ENCODE data around the gene HNRNPL. TPM values are rescaled to one million over a fixed set of nuclear protein-coding genes. Genes with fewer than 3 reads are reported as not detected.
"Not testable (repeated sequence)": the region's sequence is repeated elsewhere in the genome, so short reads cannot be mapped to it uniquely, and the experiment has no call there.

HNRNPL gene
- polyA plus RNA-seq, 1 donor = 273 TPM

- not testable (repeated sequence) for DNase-seq
Measured at GRCh38 chr19:38829203-38829602, 20.6 kb downstream of the HNRNPL start.

- DNase-seq = no peak
Measured at GRCh38 chr19:38826856-38827551, 22.8 kb downstream of the HNRNPL start.

- not testable (repeated sequence) for DNase-seq
Measured at GRCh38 chr19:38825936-38826335, 23.9 kb downstream of the HNRNPL start.

GRCh38 chr19:38821230-38821825 is 28.5 kb downstream of the HNRNPL start:
- not testable (repeated sequence) for DNase-seq

GRCh38 chr19:38819231-38819920 is 30.4 kb downstream of the HNRNPL start:
- DNase-seq = no peak

GRCh38 chr19:38817081-38817480 is 32.7 kb downstream of the HNRNPL start:
- DNase-seq = no peak

GRCh38 chr19:38816131-38816750 is 33.5 kb downstream of the HNRNPL start:
- no peak for DNase-seq

- no peak for DNase-seq
Measured at GRCh38 chr19:38815059-38816001, 34.5 kb downstream of the HNRNPL start.

- DNase-seq = not testable (repeated sequence)
Measured at GRCh38 chr19:38813932-38814331, 35.9 kb downstream of the HNRNPL start.

- no peak for DNase-seq
Measured at GRCh38 chr19:38813323-38813722, 36.5 kb downstream of the HNRNPL start.

- DNase-seq = no peak
Measured at GRCh38 chr19:38812841-38813320, 36.9 kb downstream of the HNRNPL start, which contains the start of gene LGALS4. Gene LGALS4, minus strand, starts transcription at chr19:38812945. Its CDS starts 59 bp downstream, at chr19:38812886.

- no peak for DNase-seq
Measured at GRCh38 chr19:38812009-38812840, 37.6 kb downstream of the HNRNPL start.

- DNase-seq = no peak
Measured at GRCh38 chr19:38809592-38810252, 40.1 kb downstream of the HNRNPL start.

GRCh38 chr19:38808741-38809140 is 41.0 kb downstream of the HNRNPL start:
- DNase-seq = no peak

GRCh38 chr19:38807374-38808098 is 42.2 kb downstream of the HNRNPL start:
- DNase-seq = not testable (repeated sequence)

- no peak for DNase-seq
Measured at GRCh38 chr19:38806371-38806770, 43.4 kb downstream of the HNRNPL start.

- no peak for DNase-seq
Measured at GRCh38 chr19:38805180-38805579, 44.6 kb downstream of the HNRNPL start.

- DNase-seq = no peak
Measured at GRCh38 chr19:38803543-38803942, 46.2 kb downstream of the HNRNPL start.

GRCh38 chr19:38801359-38802095 is 48.3 kb downstream of the HNRNPL start:
- no peak for DNase-seq
